Neural progenitor cell (in vitro differentiated cells): ENCODE measurements around the gene SLC2A10. TPM values are rescaled to one million over a fixed set of nuclear protein-coding genes. Genes with fewer than 3 reads are reported as not detected.

Experiments used
- DNase-seq: peaks from one replicate; pipeline ENCODE4 v3.0.0-alpha.2; 2016; ENCODE audit warnings: low spot score
- H2AFZ ChIP-seq: fragments of 200-600 bp; sonication (generic); replicated peaks from 2 replicates; pipeline ENCODE4 v1.6.1; 2016; ENCODE audit warnings: antibody characterized with exemption
- H3F3A ChIP-seq: fragments of 200-600 bp; sonication (generic); 2 replicates; pipeline ENCODE4 v1.6.1; 2016; ENCODE audit warnings: antibody characterized with exemption, low read depth
- H3K27ac ChIP-seq: fragments of 200-600 bp; sonication (generic); 2 replicates; pipeline ENCODE4 v1.5.1; 2016; ENCODE audit warnings: mild to moderate bottlenecking
- H3K27me3 ChIP-seq: fragments of 200-600 bp; sonication (generic); 2 replicates; pipeline ENCODE4 v1.6.1; 2016; ENCODE audit warnings: mild to moderate bottlenecking, moderate library complexity
- H3K36me3 ChIP-seq: fragments of 200-600 bp; sonication (generic); 2 replicates; pipeline ENCODE4 v1.5.1; 2016
- H3K4me1 ChIP-seq: fragments of 200-600 bp; sonication (generic); 2 replicates; pipeline ENCODE4 v1.6.1; 2016; ENCODE audit warnings: mixed run types
- H3K4me2 ChIP-seq: fragments of 200-600 bp; sonication (generic); 2 replicates; pipeline ENCODE4 v1.6.1; 2016
- H3K4me3 ChIP-seq: fragments of 200-600 bp; sonication (generic); 2 replicates; pipeline ENCODE4 v1.5.1; 2016
- H3K79me2 ChIP-seq: fragments of 200-600 bp; sonication (generic); 2 replicates; pipeline ENCODE4 v1.6.1; 2016; ENCODE audit warnings: low read depth
- H3K9ac ChIP-seq: fragments of 200-600 bp; sonication (generic); 2 replicates; pipeline ENCODE4 v1.6.1; 2016
- H3K9me3 ChIP-seq: fragments of 200-600 bp; sonication (generic); 2 replicates; pipeline ENCODE4 v1.5.1; 2016; ENCODE audit warnings: low read depth
- H4K20me1 ChIP-seq: fragments of 200-600 bp; sonication (generic); 2 replicates; pipeline ENCODE4 v1.6.1; 2016; ENCODE audit warnings: low read depth
- H3K27ac Mint-ChIP-seq: 3 replicates; pipeline ENCODE4 v1.8.0; 2021; ENCODE audit warnings: mixed read lengths
- H3K27me3 Mint-ChIP-seq: 2 replicates; pipeline ENCODE4 v1.8.0; 2022; ENCODE audit warnings: low read depth, mild to moderate bottlenecking, inconsistent platforms, moderate library complexity, mixed read lengths; ENCODE audit not compliant: insufficient read depth
- H3K36me3 Mint-ChIP-seq: 3 replicates; pipeline ENCODE4 v1.8.0; 2021; ENCODE audit warnings: mixed read lengths
- H3K4me1 Mint-ChIP-seq: 3 replicates; pipeline ENCODE4 v1.8.0; 2021; ENCODE audit warnings: mixed read lengths
- H3K4me3 Mint-ChIP-seq: 3 replicates; pipeline ENCODE4 v1.8.0; 2021; ENCODE audit warnings: mild to moderate bottlenecking, moderate library complexity, mixed read lengths
- H3K9me3 Mint-ChIP-seq: 3 replicates; pipeline ENCODE4 v1.8.0; 2020; ENCODE audit warnings: mixed read lengths
- EZH2 ChIP-seq: fragments of 200-600 bp; sonication (generic); IDR thresholded peaks from 2 replicates; pipeline ENCODE4 v1.6.1; 2017; ENCODE audit warnings: antibody characterized with exemption, mild to moderate bottlenecking, moderate library complexity
- EZH2phosphoT487 ChIP-seq: fragments of 200-600 bp; sonication (generic); IDR thresholded peaks from 2 replicates; pipeline ENCODE4 v1.6.1; 2017; ENCODE audit warnings: antibody characterized with exemption
- total RNA-seq: library from RNA; depleted of rRNA; stranded (reverse); fragments of >200 nt; gene quantifications from 2 replicates; pipeline ENCODE4 v1.2.3, GENCODE V29; 2015; ENCODE audit warnings: low replicate concordance
- TF ChIP-seq, protein P1 (sequence below): fragments of 200-600 bp; sonication (generic); IDR thresholded peaks from 2 replicates; pipeline ENCODE4 v1.5.1; 2017; ENCODE audit warnings: antibody characterized with exemption, mild to moderate bottlenecking

SLC2A10 gene
- total RNA-seq, 1 donor from 2014 or later, result 9.6 TPM

- Mint-ChIP-seq H3K4me3 (no peak overlapping the region), H3K27ac (no peak overlapping the region), H3K9me3 (no peaks in the 10 kb centered on the region), H3K27me3 (peaks cover 8% of the 10 kb centered on the region), H3K4me1 (peaks cover 4% of the 10 kb centered on the region), H3K36me3 (no peaks in the 10 kb centered on the region)
- no peaks in the 10 kb centered on the region for H3K36me3 ChIP-seq
- no peaks in the 10 kb centered on the region for H3K9me3 ChIP-seq
- DNase-seq, result no peak
- no peak overlapping the region for H3K4me2 ChIP-seq
- no peak overlapping the region for H3K27ac ChIP-seq
- H3K4me3 ChIP-seq, result no peak overlapping the region
- no peak overlapping the region for H2AFZ ChIP-seq
- no peak overlapping the region for H3K9ac ChIP-seq
- H3F3A ChIP-seq, result no peaks in the 10 kb centered on the region
- H3K27me3 ChIP-seq, result no peaks in the 10 kb centered on the region
- H3K79me2 ChIP-seq, result no peaks in the 10 kb centered on the region
- peaks cover 6% of the 10 kb centered on the region for H3K4me1 ChIP-seq
- TF ChIP-seq, protein P1, sequence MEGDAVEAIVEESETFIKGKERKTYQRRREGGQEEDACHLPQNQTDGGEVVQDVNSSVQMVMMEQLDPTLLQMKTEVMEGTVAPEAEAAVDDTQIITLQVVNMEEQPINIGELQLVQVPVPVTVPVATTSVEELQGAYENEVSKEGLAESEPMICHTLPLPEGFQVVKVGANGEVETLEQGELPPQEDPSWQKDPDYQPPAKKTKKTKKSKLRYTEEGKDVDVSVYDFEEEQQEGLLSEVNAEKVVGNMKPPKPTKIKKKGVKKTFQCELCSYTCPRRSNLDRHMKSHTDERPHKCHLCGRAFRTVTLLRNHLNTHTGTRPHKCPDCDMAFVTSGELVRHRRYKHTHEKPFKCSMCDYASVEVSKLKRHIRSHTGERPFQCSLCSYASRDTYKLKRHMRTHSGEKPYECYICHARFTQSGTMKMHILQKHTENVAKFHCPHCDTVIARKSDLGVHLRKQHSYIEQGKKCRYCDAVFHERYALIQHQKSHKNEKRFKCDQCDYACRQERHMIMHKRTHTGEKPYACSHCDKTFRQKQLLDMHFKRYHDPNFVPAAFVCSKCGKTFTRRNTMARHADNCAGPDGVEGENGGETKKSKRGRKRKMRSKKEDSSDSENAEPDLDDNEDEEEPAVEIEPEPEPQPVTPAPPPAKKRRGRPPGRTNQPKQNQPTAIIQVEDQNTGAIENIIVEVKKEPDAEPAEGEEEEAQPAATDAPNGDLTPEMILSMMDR, result no peak
- TF ChIP-seq EZH2phosphoT487 (no peak), EZH2 (no peak)
- no peaks in the 10 kb centered on the region for H4K20me1 ChIP-seq
These were observed 30.2 kb downstream of the SLC2A10 start for GRCh38 chr20:46739431-46740213.

- Histone ChIP-seq H3F3A (no peaks in the 10 kb centered on the region), H3K4me2 (no peak overlapping the region), H3K4me3 (no peak overlapping the region), H3K36me3 (no peaks in the 10 kb centered on the region), H2AFZ (no peak overlapping the region), H3K79me2 (no peaks in the 10 kb centered on the region), H3K9ac (no peak overlapping the region), H3K9me3 (no peaks in the 10 kb centered on the region), H4K20me1 (no peaks in the 10 kb centered on the region), H3K4me1 (peaks cover 6% of the 10 kb centered on the region), H3K27me3 (no peaks in the 10 kb centered on the region), H3K27ac (no peak overlapping the region)
- Mint-ChIP-seq H3K36me3 (no peaks in the 10 kb centered on the region), H3K4me1 (peaks cover 4% of the 10 kb centered on the region), H3K9me3 (no peaks in the 10 kb centered on the region), H3K4me3 (no peak overlapping the region), H3K27me3 (peaks cover 8% of the 10 kb centered on the region), H3K27ac (no peak overlapping the region)
- no peak for TF ChIP-seq EZH2phosphoT487
- TF ChIP-seq, protein P1, result no peak
- TF ChIP-seq EZH2, result no peak
- no peak for DNase-seq
These were observed 30.8 kb downstream of the SLC2A10 start for GRCh38 chr20:46740214-46740609.

GRCh38 chr20:46741924-46742668 is 32.6 kb downstream of the SLC2A10 start:
- Histone ChIP-seq H4K20me1 (no peaks in the 10 kb centered on the region), H3K9ac (no peak overlapping the region), H3K79me2 (no peaks in the 10 kb centered on the region), H2AFZ (no peak overlapping the region), H3K36me3 (no peaks in the 10 kb centered on the region), H3K9me3 (no peaks in the 10 kb centered on the region), H3K4me1 (peaks cover 6% of the 10 kb centered on the region), H3K4me3 (no peak overlapping the region), H3K4me2 (no peak overlapping the region), H3K27me3 (no peaks in the 10 kb centered on the region), H3K27ac (no peak overlapping the region), H3F3A (no peaks in the 10 kb centered on the region)
- H3K4me3 Mint-ChIP-seq, result no peak overlapping the region
- peaks cover 4% of the 10 kb centered on the region for H3K4me1 Mint-ChIP-seq
- no peaks in the 10 kb centered on the region for H3K9me3 Mint-ChIP-seq
- H3K27me3 Mint-ChIP-seq, result peaks cover 9% of the 10 kb centered on the region
- no peak overlapping the region for H3K27ac Mint-ChIP-seq
- TF ChIP-seq, protein P1, result no peak
- TF ChIP-seq EZH2phosphoT487, result no peak
- TF ChIP-seq EZH2, result no peak
- DNase-seq, result no peak
- H3K36me3 Mint-ChIP-seq, result no peaks in the 10 kb centered on the region
